Thoracic aorta (tissue), 2 donors: Measurements from ENCODE around the gene RPGR. TPM values are rescaled to one million over a fixed set of nuclear protein-coding genes. Genes with fewer than 3 reads are reported as not detected.

Experiments
- ATAC-seq: fragments of 150-250 bp; one replicate; pipeline ENCODE4 v1.8.0; 2017; ENCODE audit warnings: low read depth; ENCODE audit not compliant: insufficient number of reproducible peaks, low FRiP score
- DNase-seq: peaks from one replicate; pipeline ENCODE4 v3.0.0-alpha.2; 2020; ENCODE audit warnings: low spot score
- H3K27ac ChIP-seq, 2 donors: fragments of 200-600 bp; sonication (generic); 1 replicate in 1 of 2; 2 replicates in 1 of 2; pipeline ENCODE4 v1.5.1; 2016; ENCODE audit warnings: mild to moderate bottlenecking in 2 of 2, moderate library complexity in 2 of 2
- H3K27me3 ChIP-seq: fragments of 200-600 bp; sonication (generic); replicated peaks from 2 replicates; pipeline ENCODE4 v1.6.0; 2016; ENCODE audit warnings: mild to moderate bottlenecking; ENCODE audit not compliant: insufficient read depth
- H3K36me3 ChIP-seq: fragments of 200-600 bp; sonication (generic); one replicate; pipeline ENCODE4 v1.5.1; 2016
- H3K4me1 ChIP-seq, 2 donors: fragments of 200-600 bp; sonication (generic); 1 replicate in 1 of 2; 2 replicates in 1 of 2; pipeline versions ENCODE4 v1.5.1 to v1.6.0; 2016; ENCODE audit warnings: low read depth in 2 of 2, mild to moderate bottlenecking in 1 of 2; ENCODE audit not compliant: control insufficient read depth in 1 of 2
- H3K4me3 ChIP-seq: fragments of 200-600 bp; sonication (generic); 2 replicates; pipeline ENCODE4 v1.5.1; 2016; ENCODE audit warnings: mild to moderate bottlenecking
- H3K9me3 ChIP-seq: fragments of 200-600 bp; sonication (generic); 2 replicates; pipeline ENCODE4 v1.5.1; 2016
- total RNA-seq, 2 donors: library from RNA; depleted of rRNA; stranded (reverse); fragments of >200 nt; gene quantifications; one replicate each; pipeline versions ENCODE4 v1.1.0 to v1.2.3, GENCODE V29; 2016
- TF ChIP-seq, protein P1 (sequence below): fragments of 200-600 bp; sonication (generic); IDR thresholded peaks from one replicate; pipeline ENCODE4 v1.5.1; 2019; ENCODE audit warnings: antibody characterized with exemption

Gene RPGR
- total RNA-seq, 2 donors from 2014 or later: 12.6 to 37.2 TPM

DNA sequence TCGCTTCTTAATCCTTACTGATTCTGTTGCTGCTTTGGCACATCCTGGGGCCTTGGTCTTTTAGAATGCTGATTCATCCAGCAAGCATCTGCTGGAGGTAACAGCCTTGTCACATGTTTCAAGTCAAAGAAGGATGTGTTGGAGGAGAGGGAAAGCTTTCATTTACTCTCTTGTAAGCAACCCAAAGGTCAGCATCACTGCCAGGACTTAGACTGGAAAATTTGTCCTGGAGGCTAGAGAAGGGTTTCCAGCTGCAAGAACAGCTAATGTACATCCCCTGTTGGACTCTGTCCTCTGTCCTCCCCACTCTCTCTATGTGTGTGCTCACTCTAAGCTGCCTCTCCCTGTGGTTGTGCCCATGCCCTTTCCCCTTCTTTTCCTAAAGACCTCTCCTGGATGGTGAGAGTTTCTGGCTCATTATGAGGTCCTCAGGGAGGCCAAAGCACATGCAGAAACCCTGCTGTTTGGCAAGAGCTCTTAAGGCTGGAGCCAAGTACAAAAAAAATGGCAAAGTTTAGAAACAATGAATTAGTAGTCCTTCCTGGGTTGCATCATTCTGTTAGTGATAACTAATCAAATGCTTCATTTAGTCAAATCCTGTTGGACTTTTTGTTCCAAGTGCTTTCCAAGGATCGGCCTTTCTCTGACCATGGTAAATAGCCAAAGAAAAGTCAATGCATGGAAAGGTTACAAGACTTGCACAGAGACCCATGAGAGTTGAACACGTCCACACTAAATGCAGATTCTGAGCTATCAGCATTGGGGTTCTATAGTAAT, 93.2 kb downstream of the RPGR start:
- Histone ChIP-seq H3K27ac (peak overlapping the region; percentile 29 to 56), H3K9me3 (no peaks in the 10 kb centered on the region), H3K4me3 (no peak overlapping the region), H3K27me3 (no peaks in the 10 kb centered on the region), H3K36me3 (no peaks in the 10 kb centered on the region), H3K4me1 (peaks cover 0 to 17% of the 10 kb centered on the region in 2 donors)
- TF ChIP-seq, protein P1, sequence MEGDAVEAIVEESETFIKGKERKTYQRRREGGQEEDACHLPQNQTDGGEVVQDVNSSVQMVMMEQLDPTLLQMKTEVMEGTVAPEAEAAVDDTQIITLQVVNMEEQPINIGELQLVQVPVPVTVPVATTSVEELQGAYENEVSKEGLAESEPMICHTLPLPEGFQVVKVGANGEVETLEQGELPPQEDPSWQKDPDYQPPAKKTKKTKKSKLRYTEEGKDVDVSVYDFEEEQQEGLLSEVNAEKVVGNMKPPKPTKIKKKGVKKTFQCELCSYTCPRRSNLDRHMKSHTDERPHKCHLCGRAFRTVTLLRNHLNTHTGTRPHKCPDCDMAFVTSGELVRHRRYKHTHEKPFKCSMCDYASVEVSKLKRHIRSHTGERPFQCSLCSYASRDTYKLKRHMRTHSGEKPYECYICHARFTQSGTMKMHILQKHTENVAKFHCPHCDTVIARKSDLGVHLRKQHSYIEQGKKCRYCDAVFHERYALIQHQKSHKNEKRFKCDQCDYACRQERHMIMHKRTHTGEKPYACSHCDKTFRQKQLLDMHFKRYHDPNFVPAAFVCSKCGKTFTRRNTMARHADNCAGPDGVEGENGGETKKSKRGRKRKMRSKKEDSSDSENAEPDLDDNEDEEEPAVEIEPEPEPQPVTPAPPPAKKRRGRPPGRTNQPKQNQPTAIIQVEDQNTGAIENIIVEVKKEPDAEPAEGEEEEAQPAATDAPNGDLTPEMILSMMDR: no peak
- ATAC-seq (no peak), DNase-seq (no peak)

DNA sequence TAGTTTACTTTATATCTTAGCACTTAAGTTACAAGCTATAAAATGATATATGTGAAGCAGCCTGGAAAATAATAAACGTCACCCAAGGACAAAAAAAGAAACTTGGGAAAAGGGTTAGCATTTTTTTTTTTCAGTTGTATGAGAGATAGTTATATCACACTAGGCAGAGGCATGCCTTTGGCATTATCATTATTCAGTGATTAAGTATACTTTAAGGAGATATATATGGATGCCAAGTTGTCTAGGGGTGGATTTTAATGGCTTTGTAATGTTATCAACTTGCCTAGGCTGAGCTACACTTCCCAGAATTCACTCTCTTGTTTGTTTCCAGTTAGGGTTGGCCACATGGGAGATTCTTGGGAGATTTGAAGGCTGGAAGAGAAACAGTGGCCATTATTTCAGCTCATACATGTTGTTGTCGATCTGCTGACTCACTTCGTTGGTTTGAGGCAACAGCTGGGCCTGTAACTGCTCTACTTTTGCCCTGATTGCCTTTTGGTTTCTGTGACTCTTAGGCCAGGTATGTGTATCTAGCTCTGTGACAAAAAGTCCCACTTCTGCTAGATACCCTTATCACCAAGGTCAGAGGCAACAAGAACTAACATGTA, 95.1 kb downstream of the RPGR start:
- TF ChIP-seq, protein P1: no peak
- Histone ChIP-seq H3K4me1 (peaks cover 0 to 17% of the 10 kb centered on the region in 2 donors), H3K27me3 (no peaks in the 10 kb centered on the region), H3K27ac (peak overlapping the region in 1 of 2 donors; percentile 29), H3K36me3 (no peaks in the 10 kb centered on the region), H3K9me3 (no peaks in the 10 kb centered on the region), H3K4me3 (no peak overlapping the region)
- ATAC-seq (no peak), DNase-seq (no peak)

DNA sequence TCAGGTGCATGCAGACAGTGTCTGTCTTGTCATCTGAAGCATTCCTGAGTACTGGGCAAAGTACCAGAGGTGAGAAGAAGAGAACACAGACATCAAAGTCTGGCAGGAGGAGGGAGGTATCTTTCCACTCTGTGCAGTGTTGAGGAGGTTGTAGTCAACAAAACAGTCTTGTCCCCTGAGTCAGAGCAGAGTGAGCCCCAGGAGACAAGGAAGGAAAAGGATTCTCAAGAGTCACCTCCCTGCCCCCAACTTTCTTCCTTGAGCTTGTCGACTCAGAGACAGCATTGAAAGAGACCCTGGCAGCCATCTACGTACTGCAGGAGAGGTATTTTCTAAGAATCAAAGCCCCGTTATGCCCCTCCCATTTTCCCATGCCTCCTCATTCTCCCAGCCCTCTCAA, 102.2 kb downstream of the RPGR start:
- no peak for DNase-seq
- H3K27ac ChIP-seq: no peak overlapping the region
- no peaks in the 10 kb centered on the region for H3K9me3 ChIP-seq
- H3K4me1 ChIP-seq: no peaks in the 10 kb centered on the region
- H3K36me3 ChIP-seq: no peaks in the 10 kb centered on the region
- TF ChIP-seq, protein P1: no peak
- no peaks in the 10 kb centered on the region for H3K27me3 ChIP-seq
- no peak overlapping the region for H3K4me3 ChIP-seq
- no peak for ATAC-seq

DNA sequence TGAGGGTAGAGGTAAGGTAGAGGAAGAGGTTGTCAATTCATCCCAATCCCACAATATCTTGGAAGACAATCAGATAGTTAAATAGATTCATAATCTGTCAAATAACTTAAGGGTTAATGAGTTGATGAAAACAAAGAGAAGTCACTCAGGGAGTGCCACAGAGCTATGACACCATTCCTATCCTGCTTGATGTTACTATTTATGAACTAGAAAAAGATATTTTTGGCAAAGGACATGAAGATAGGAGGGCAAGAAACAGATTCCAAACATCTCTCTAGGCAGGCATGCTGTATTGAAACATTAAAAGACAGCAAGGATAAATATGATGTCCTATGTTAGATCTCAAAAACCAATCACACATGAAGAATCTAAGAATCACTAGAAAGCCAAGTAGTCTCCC, 103.1 kb downstream of the RPGR start:
- TF ChIP-seq, protein P1: no peak
- no peaks in the 10 kb centered on the region for H3K27me3 ChIP-seq
- H3K36me3 ChIP-seq: no peaks in the 10 kb centered on the region
- H3K4me1 ChIP-seq: peaks cover 0 to 7% of the 10 kb centered on the region in 2 donors
- no peak overlapping the region for H3K4me3 ChIP-seq
- H3K27ac ChIP-seq: no peak overlapping the region
- ATAC-seq: no peak
- no peaks in the 10 kb centered on the region for H3K9me3 ChIP-seq
- no peak for DNase-seq

DNA sequence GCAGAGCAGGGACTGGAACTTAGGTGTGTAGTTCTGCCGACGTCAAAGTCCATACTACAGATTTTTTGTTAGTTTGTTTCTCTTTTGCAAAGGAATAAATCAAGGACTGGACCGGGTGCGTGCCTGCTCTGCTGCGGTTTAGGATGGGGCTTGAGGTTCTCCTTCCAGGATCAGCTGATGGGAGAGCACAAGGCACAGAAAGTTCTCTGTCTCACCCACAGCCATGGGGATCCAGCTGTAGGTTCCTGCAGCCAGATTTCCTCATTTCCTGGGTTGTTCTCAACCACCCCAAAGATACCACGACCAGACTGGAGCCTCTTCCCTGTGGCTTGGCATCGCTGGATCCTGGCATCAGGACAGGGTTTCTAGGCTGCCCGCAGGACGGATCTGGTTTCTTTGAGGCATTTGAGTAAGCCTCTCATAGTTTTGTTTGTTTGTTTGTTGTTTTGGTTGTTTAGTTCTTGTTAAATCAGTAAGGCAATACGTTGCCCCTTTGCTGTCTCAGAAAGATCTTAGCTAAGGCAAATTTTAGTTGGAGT, 105.8 kb downstream of the RPGR start:
- no peaks in the 10 kb centered on the region for H3K36me3 ChIP-seq
- H3K27ac ChIP-seq: no peak overlapping the region
- H3K9me3 ChIP-seq: no peaks in the 10 kb centered on the region
- DNase-seq: no peak
- TF ChIP-seq, protein P1: no peak
- H3K27me3 ChIP-seq: no peaks in the 10 kb centered on the region
- H3K4me3 ChIP-seq: peak overlapping the region; percentile 68
- no peak for ATAC-seq
- peaks cover 0 to 7% of the 10 kb centered on the region in 2 donors for H3K4me1 ChIP-seq
